ENCODE results near the gene FTO.

The FTO gene

DNA sequence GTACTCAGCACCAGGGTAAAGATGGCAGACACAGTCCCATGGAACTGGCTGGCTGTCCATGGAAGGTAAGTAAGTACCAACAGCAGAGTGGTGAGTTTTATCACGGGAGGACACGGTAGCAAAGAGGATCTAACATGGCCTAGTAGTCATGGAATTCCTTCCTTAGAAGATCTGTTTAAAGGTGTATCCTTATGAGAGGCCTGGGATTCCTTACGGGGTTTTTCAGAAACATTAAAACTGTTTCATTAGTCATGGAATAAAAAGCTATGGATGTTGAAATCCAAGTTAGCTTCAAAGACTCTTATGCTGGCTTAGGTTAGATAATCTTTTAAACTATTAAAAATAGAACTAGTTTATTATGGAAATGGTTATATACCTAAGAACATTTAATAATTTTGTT lies 7.4 kb downstream of the FTO start:
- Histone ChIP-seq H3K36me3 (no peaks in the 10 kb centered on the region), H3K27ac (no peak overlapping the region), H3K9me3 (no peaks in the 10 kb centered on the region), H3K27me3 (no peaks in the 10 kb centered on the region), H3K4me3 (no peak overlapping the region), H3K4me1 (peaks cover 0 to 55% (median 7%) of the 10 kb centered on the region in 4 donors)
- TF ChIP-seq, protein P1, sequence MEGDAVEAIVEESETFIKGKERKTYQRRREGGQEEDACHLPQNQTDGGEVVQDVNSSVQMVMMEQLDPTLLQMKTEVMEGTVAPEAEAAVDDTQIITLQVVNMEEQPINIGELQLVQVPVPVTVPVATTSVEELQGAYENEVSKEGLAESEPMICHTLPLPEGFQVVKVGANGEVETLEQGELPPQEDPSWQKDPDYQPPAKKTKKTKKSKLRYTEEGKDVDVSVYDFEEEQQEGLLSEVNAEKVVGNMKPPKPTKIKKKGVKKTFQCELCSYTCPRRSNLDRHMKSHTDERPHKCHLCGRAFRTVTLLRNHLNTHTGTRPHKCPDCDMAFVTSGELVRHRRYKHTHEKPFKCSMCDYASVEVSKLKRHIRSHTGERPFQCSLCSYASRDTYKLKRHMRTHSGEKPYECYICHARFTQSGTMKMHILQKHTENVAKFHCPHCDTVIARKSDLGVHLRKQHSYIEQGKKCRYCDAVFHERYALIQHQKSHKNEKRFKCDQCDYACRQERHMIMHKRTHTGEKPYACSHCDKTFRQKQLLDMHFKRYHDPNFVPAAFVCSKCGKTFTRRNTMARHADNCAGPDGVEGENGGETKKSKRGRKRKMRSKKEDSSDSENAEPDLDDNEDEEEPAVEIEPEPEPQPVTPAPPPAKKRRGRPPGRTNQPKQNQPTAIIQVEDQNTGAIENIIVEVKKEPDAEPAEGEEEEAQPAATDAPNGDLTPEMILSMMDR (IDR thresholded peaks at IDR 0.05): no peak
- intact Hi-C loops (cut with DNase I; ENCODE audit: low total_unique reads): no loop called here
- DNase-seq: no peak

DNA sequence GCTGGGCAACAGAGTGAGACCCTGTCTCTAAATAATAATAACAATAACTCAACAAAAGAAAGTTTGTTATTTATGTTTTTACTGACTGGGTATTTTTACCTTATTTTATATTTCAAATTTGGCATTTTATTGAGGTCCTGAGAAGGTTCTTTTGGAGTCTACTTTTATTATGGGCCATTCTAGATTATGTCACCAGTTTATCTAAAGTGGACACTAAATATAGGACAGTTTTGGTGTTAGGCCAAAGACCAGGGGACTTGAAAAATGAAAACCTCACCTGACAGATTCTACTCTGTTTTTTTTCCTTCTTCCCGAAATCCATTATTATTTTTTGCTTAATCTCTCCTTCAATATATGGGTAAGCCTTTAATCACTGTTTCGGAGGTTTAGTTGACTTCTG lies 8.1 kb downstream of the FTO start:
- H3K36me3 ChIP-seq: no peaks in the 10 kb centered on the region
- peaks cover 0 to 53% (median 7%) of the 10 kb centered on the region in 4 donors for H3K4me1 ChIP-seq
- no peaks in the 10 kb centered on the region for H3K9me3 ChIP-seq
- intact Hi-C loops (cut with DNase I; ENCODE audit: low total_unique reads): no loop called here
- no peak overlapping the region for H3K4me3 ChIP-seq
- H3K27me3 ChIP-seq: no peaks in the 10 kb centered on the region
- TF ChIP-seq, protein P1 (IDR thresholded peaks at IDR 0.05): no peak
- H3K27ac ChIP-seq: no peak overlapping the region
- DNase-seq: no peak

DNA sequence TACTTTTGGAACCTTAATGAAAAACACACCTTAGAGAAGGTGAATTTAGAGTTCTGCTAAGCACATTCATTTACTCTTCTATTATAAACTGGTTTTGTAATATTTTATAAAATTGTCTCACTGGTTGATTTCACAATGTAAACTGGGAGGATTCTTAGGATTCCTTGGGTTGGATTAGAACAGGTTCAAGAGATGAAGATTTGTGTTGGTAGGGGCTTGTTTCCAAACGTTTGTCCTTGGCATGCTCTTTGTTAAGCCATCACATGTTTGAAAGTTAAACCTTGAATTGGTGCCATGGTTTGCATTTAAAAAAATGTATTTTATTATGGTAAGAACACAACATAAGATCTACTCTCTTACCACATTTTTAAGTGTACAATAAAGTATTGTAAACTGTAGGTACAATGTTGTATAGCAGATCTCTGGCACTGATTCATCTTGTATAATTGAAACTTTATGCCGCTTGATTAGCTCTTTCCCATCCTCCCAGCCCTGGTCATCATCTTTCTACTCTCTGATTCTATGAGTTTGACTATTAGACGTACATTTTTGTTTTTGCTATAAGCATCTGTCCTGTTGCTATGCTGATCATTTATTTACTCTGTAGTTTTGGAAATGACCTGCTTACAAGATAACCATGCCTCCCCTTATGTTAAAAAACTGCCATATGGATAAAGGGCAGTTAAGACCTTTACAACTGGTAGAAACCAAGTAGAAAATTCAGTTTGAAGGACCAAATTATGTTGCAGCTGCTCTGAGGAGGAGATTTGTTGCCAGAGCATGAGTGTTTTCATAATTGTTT lies 9.6 kb downstream of the FTO start:
- TF ChIP-seq, protein P1 (IDR thresholded peaks at IDR 0.05): no peak
- H3K27me3 ChIP-seq: no peaks in the 10 kb centered on the region
- no peaks in the 10 kb centered on the region for H3K36me3 ChIP-seq
- no peaks in the 10 kb centered on the region for H3K9me3 ChIP-seq
- intact Hi-C loops (cut with DNase I; ENCODE audit: low total_unique reads): no loop called here
- peaks cover 0 to 58% (median 7%) of the 10 kb centered on the region in 4 donors for H3K4me1 ChIP-seq
- H3K4me3 ChIP-seq: no peak overlapping the region
- DNase-seq: no peak
- H3K27ac ChIP-seq: no peak overlapping the region

DNA sequence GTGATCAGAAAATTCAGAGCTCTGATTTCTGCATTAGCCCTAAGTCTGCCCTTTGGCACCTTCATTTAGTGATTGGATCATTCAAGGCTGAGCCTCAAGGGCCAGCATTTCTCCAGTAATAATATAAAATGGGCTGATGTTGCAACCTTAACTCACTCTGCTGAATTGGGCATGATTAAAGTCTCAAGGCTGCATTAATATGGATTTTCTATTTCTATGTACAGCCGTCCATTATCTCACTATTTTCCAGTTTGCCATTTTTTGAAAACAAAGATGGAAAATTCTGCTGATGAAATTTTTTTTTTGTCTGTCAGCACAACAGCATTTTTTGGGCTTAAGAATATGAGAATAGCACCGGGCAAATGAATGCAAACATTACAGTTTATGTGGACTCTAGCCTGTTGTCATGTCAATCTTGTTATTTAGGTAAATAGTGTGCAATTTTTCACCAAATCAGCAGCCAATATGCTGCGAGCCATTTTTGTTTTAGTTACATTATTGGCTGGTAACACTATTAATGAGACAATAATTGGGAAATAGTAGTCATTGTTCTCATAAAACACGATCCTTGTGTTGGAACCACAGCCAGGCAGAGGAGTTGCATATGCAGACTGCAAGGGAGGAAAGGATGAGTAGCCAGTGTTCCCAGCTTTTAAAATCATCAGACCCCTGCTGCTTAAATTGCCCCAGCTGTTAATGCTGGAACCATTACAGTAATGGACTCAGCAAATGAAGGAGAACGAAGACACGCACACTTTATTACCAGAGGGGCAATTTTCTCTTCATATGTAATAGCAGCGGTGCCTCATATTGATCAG lies 10.5 kb downstream of the FTO start:
- TF ChIP-seq, protein P1 (IDR thresholded peaks at IDR 0.05): no peak
- no peak overlapping the region for H3K4me3 ChIP-seq
- DNase-seq: peak in 1 of 2 donors; percentile 51

DNA sequence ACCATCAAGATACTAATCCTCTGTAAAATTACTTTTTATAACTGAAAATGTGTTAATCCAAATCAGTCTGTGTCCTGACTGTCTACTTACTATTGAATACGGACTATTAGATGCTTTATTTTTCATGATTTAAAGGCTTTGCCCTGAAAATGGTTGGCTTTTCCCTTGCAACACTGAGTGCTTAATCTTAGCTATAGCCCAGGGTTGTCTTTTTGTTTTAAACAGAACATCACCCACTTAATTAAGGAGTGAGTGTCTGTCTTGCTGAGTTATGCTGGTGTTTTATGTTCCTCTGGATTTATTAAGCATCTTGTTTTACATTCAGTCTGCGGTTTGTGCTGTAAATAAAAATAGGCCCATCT lies 11.0 kb downstream of the FTO start:
- Histone ChIP-seq H3K27ac (no peak overlapping the region), H3K4me1 (peaks cover 0 to 71% (median 7%) of the 10 kb centered on the region in 4 donors), H3K27me3 (no peaks in the 10 kb centered on the region), H3K36me3 (no peaks in the 10 kb centered on the region), H3K9me3 (no peaks in the 10 kb centered on the region), H3K4me3 (no peak overlapping the region)
- intact Hi-C loops (cut with DNase I; ENCODE audit: low total_unique reads): no loop called here
- TF ChIP-seq, protein P1 (IDR thresholded peaks at IDR 0.05): no peak
- DNase-seq: no peak

More for the DNA sequence above, 10.5 kb downstream of the FTO start:
- H3K36me3 ChIP-seq: no peaks in the 10 kb centered on the region
- intact Hi-C loops (cut with DNase I; ENCODE audit: low total_unique reads): no loop called here
- H3K4me1 ChIP-seq: peaks cover 0 to 66% (median 7%) of the 10 kb centered on the region in 4 donors
- no peaks in the 10 kb centered on the region for H3K9me3 ChIP-seq
- no peak overlapping the region for H3K27ac ChIP-seq
- H3K27me3 ChIP-seq: no peaks in the 10 kb centered on the region
